Left ventricle myocardium inferior (tissue), 1 donor: Measurements from ENCODE around the gene DCDC2. TPM values are rescaled to one million over a fixed set of nuclear protein-coding genes. Genes with fewer than 3 reads are reported as not detected.
"Not testable (repeated sequence)": the region's sequence is repeated elsewhere in the genome, so short reads cannot be mapped to it uniquely, and the experiment has no call there.

Experiments
- DNase-seq: peaks from one replicate; pipeline ENCODE4 v3.0.0-alpha.2; 2020
- H3K27ac ChIP-seq: fragments of 200-600 bp; replicated peaks from 2 replicates; pipeline ENCODE4 v1.8.0; 2021
- H3K27me3 ChIP-seq: fragments of 200-600 bp; 2 replicates; pipeline ENCODE4 v1.8.0; 2021; ENCODE audit warnings: low read depth
- H3K36me3 ChIP-seq: fragments of 200-600 bp; 2 replicates; pipeline ENCODE4 v1.8.0; 2021
- H3K4me1 ChIP-seq: fragments of 200-600 bp; 2 replicates; pipeline ENCODE4 v1.8.0; 2021
- H3K4me3 ChIP-seq: fragments of 200-600 bp; 2 replicates; pipeline ENCODE4 v1.8.0; 2021; ENCODE audit warnings: mild to moderate bottlenecking, moderate library complexity
- H3K9me3 ChIP-seq: fragments of 200-600 bp; replicated peaks from 2 replicates; pipeline ENCODE4 v1.8.0; 2021
- intact Hi-C: fragments of 100-400 bp; cut with micrococcal nuclease; formaldehyde crosslinking; loops from one replicate; pipeline ENCODE4 v1.11.0; 2022
- total RNA-seq: library from RNA; stranded (reverse); fragmentation: NEBNext Ultra II Directional; extraction: Animal tissue kit (Norgen Biotek cat#: 25700); gene quantifications from one replicate; pipeline ENCODE4 v1.2.1, GENCODE V29; 2021
- TF ChIP-seq, protein P1 (sequence below): fragments of 200-600 bp; IDR thresholded peaks from 2 replicates; pipeline ENCODE4 v1.8.0; 2021; ENCODE audit warnings: antibody characterized with exemption, mild to moderate bottlenecking, borderline replicate concordance
- donor health status: DM: no; HTN: yes; CAD: no; lungs with severe emphysema.

The DCDC2 gene
- total RNA-seq, 1 donor from 2014 or later, result not detected

DNA sequence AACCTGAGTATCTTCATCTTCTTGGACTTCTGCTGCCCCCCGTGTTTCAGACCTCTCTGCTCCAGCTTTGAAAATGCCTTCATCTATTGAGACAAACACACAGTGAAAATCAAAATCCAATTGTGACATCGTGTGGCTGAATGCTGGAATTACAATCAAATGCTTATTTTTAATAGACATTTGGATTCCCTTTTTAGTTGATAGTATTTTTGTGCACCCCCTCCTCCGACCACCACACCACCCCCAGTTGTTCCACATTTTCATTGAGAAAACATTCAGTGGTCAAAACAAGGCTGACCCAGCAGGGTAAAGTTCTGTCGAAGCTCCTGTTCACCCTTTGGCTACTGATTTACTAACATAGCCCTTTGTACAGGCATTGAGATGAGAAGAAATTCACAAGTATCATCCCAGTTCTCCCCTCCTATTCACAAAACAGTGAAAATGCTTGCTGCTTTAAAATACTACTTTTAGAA lies 152.8 kb downstream of the DCDC2 start:
- DNase-seq, result no peak
- H3K4me1 ChIP-seq, result no peaks in the 10 kb centered on the region
- no peak overlapping the region for H3K4me3 ChIP-seq
- no peak overlapping the region for H3K27ac ChIP-seq
- H3K27me3 ChIP-seq, result no peaks in the 10 kb centered on the region
- H3K36me3 ChIP-seq, result no peaks in the 10 kb centered on the region
- peaks cover 14% of the 10 kb centered on the region for H3K9me3 ChIP-seq
- intact Hi-C loops, result no loop called here
- TF ChIP-seq, protein P1, sequence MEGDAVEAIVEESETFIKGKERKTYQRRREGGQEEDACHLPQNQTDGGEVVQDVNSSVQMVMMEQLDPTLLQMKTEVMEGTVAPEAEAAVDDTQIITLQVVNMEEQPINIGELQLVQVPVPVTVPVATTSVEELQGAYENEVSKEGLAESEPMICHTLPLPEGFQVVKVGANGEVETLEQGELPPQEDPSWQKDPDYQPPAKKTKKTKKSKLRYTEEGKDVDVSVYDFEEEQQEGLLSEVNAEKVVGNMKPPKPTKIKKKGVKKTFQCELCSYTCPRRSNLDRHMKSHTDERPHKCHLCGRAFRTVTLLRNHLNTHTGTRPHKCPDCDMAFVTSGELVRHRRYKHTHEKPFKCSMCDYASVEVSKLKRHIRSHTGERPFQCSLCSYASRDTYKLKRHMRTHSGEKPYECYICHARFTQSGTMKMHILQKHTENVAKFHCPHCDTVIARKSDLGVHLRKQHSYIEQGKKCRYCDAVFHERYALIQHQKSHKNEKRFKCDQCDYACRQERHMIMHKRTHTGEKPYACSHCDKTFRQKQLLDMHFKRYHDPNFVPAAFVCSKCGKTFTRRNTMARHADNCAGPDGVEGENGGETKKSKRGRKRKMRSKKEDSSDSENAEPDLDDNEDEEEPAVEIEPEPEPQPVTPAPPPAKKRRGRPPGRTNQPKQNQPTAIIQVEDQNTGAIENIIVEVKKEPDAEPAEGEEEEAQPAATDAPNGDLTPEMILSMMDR, result peak; percentile 66

DNA sequence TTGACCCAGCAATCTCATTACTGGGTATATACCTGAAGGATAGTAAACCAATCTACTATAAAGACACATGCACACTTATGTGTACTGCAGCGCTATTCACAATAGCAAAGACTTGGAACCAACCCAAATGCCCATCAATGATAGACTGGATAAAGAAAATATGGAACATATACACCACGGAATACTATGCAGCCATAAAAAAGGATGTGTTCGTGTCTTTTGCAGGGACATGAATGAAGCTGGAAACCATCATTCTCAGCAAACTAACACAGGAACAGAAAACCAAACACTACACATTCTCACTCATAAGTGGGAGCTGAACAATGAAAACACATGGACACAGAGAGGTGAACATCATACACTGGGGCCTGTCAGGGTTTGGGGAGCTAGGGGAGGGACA lies 153.7 kb downstream of the DCDC2 start:
- H3K27ac ChIP-seq, H3K4me1 ChIP-seq, H3K27me3 ChIP-seq, H3K36me3 ChIP-seq, intact Hi-C loops, H3K4me3 ChIP-seq, DNase-seq: not testable (repeated sequence)
- H3K9me3 ChIP-seq, result peaks cover 16% of the 10 kb centered on the region

DNA sequence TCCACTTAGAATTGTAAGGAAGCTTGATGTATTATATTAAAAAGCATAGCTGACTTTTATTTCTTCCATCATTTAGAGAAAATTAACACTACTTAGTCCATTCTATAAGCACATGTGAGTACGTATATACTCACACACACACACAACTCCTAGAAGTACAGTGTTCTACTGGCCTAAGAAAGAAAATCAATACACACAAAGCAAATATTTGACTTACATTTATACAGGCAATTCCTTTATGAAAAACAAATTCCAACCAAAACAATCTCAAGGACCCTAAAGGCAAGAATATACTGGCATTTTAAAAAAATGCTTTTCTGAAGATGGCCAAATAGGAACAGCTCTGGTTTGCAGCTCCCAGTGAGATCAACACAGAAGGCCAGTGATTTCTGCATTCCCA lies 160.0 kb downstream of the DCDC2 start:
- H3K4me3 ChIP-seq, result no peak overlapping the region
- H3K36me3 ChIP-seq, result no peaks in the 10 kb centered on the region
- intact Hi-C loops, result no loop called here
- H3K27ac ChIP-seq, result no peak overlapping the region
- DNase-seq, result no peak
- H3K9me3 ChIP-seq, result peaks cover 16% of the 10 kb centered on the region
- H3K27me3 ChIP-seq, result peaks cover 12% of the 10 kb centered on the region
- TF ChIP-seq, protein P1, result no peak
- H3K4me1 ChIP-seq, result no peaks in the 10 kb centered on the region

DNA sequence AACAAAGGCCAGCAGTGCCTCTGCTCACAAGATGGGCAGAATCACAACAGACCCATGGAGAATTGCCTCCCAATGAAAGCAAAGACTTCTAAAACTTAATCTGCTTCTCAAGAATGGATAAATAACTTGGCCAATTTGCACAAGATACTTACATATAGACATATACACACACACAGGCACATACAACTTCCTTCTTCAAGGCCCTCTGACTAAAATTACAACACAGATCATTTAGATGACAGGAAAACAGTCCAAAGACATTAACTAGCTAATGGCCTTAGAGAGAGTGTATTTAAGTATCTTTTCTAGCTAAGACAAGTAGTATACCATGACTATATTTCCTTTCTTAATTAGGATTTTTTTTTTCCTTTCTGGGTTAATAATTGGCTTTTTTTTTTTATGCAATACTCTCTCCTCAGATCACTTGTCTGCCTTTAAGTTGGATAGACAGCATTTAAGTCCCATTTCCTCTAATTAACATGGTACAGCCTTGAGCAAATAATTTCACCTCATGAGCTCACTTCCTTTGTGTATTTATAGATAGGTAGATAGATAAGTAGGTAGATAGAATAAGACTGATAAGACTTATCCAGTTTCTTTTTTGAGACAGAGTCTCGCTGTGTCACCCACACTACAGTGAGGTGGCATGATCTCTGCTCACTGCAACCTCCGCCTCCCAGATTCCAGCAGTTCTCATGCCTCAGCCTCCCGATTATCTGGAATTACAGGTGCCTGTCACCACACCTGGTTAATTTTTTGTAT lies 161.8 kb downstream of the DCDC2 start:
- H3K4me3 ChIP-seq, result no peak overlapping the region
- H3K4me1 ChIP-seq, result no peaks in the 10 kb centered on the region
- peaks cover 18% of the 10 kb centered on the region for H3K27me3 ChIP-seq
- intact Hi-C loops, result no loop called here
- H3K27ac ChIP-seq, result no peak overlapping the region
- no peaks in the 10 kb centered on the region for H3K36me3 ChIP-seq
- H3K9me3 ChIP-seq, result peaks cover 12% of the 10 kb centered on the region
- no peak for DNase-seq
- TF ChIP-seq, protein P1, result no peak

DNA sequence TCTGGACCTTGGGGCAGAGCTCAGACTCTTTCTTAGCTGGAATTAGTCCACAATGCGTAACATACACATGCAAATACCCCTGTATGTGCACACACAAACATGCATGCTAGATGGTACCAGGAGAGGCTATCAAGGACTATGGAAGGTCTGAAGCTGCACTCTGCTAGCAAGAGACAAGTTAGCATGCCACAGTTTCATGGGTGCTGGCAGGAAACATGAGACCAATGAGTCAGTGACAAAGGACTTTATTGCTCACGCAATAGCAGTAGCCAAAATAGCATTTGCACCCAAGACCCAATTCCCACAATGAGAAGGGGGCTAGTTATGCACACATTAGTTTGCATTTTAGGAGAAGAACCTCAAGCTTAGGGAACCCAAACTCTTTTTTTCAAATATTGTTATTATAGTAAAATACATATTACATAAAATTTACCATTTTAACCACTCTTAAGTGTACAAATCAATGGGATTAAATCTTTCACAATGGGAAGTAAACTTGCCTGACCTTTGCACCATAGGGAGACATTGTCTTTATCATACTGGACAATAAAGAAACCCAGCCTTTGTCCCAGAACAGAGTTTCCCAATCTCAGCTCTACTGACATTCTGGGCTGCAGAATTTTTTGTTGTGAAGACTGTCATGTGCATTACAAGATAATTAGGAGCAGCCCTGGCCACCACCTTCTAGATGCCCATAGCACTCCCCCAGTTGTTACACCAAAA lies 162.7 kb downstream of the DCDC2 start:
- Histone ChIP-seq H3K9me3 (peaks cover 3% of the 10 kb centered on the region), H3K4me3 (no peak overlapping the region), H3K4me1 (no peaks in the 10 kb centered on the region), H3K27me3 (peaks cover 18% of the 10 kb centered on the region), H3K36me3 (no peaks in the 10 kb centered on the region), H3K27ac (no peak overlapping the region)
- DNase-seq, result no peak
- TF ChIP-seq, protein P1, result no peak
- intact Hi-C loops, result no loop called here

DNA sequence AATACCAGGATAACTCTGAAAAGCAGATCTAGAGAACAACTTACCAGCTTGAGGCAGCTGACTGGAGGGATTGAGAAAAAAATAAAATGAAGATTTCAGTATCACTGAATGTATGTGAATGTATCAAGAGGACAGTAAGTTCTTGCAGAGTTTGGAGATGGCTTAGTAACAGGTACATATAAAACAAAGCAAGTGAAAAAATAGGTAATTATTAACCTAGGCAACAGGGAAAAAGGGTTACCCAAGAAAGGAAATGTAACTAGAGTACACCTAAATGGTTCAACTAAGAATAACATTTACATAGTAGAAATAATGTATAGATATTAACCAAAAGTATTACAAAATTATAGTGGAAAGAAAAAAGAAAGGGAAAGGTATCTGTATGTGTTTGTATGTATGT lies 164.5 kb downstream of the DCDC2 start:
- Histone ChIP-seq H3K4me1 (no peaks in the 10 kb centered on the region), H3K9me3 (no peaks in the 10 kb centered on the region), H3K36me3 (no peaks in the 10 kb centered on the region), H3K27ac (no peak overlapping the region), H3K4me3 (no peak overlapping the region), H3K27me3 (peaks cover 21% of the 10 kb centered on the region)
- no peak for DNase-seq
- TF ChIP-seq, protein P1, result no peak
- intact Hi-C loops, result no loop called here
